ENCODE data around the gene XYLT1.
"Not testable (repeated sequence)": the region's sequence is repeated elsewhere in the genome, so short reads cannot be mapped to it uniquely, and the experiment has no call there.

Gene XYLT1

GRCh38 chr16:17354685-17355084, 116.1 kb downstream of the XYLT1 start:
- DNase-seq (ENCODE audit: low spot score): no peak

DNA sequence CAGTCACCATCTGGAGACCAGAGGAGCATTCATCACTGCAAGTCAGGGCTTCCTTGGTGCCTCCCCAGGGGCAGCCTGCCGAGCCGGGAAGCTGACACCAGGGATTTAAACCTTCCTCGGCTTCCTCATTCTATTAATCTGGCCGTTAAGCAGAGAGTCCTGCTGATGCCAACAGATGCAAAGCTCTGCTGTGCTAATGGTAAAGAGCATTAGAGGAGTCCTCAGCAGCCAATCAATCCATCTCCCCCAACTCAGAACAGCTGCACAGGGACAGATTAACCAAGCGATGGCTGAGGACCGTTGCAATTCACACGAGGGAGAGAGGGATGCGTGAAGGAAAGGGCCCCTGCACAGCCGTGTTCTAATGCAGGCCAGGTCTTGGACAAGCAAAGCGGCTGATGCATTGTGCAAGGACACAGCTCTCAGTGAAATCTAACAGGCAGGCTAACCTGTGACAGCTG, 116.6 kb downstream of the XYLT1 start:
- DNase-seq (ENCODE audit: low spot score): no peak

- no peak for DNase-seq (ENCODE audit: low spot score)
These were observed 117.2 kb downstream of the XYLT1 start for GRCh38 chr16:17353561-17353960.

GRCh38 chr16:17351441-17352035, 119.2 kb downstream of the XYLT1 start:
- DNase-seq (ENCODE audit: low spot score): no peak

- DNase-seq (ENCODE audit: low spot score): no peak
These were observed 120.6 kb downstream of the XYLT1 start for GRCh38 chr16:17350207-17350606.

DNA sequence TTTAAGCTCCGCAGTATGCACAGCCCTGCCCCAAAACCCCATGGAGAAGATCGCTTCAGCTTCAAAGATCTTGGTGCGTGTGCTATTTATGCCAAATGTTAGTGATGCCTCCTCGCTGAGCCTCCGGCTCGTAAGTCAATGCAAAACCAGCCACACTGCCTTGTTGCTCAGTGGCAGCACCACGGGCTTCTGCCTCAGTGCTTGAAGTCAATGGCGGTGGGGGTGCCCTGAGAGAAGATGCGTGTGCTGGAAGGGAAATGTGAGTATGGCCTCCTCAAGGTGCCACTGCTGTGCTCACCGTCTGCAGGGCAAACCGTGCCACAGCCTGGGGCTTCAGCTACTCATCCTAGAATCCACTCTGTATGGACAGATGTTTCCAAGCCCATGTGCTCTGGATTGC, 121.9 kb downstream of the XYLT1 start:
- no peak for DNase-seq (ENCODE audit: low spot score)

DNA sequence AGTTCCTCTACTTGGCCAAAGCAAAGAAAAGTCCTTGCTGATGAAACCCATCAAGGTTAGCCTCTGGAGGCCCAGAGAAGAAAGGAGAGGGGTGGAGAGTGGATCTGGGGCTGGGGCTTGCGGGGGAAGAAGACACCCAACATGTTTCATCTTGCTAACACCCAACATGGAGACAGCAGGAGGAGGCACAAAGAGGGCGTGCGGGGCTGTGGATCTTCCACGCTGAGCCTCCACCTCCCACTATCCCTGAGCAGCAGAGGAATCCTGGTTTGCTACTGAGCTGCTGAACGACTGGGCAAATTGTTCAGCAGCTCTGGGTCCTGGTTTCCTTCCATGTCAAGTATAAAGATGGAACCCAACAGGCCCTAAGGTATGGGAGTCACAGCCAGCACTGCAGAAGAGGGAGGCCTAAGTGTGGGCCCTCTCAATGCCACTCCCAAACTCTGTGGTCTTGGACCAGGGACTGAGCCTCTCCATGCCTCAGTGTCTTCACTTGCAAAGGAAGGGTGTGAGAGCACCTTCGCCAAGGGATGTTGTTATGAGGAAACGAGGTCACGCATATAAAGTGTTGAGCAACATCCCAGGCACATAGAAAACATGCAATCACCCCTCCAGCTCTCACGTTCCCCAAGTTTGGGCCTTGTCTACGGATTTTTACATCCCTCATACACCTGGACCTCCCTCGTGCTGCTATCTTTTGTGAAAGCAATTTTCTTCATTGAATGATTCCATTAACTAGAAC, 122.5 kb downstream of the XYLT1 start:
- no peak for DNase-seq (ENCODE audit: low spot score)

DNA sequence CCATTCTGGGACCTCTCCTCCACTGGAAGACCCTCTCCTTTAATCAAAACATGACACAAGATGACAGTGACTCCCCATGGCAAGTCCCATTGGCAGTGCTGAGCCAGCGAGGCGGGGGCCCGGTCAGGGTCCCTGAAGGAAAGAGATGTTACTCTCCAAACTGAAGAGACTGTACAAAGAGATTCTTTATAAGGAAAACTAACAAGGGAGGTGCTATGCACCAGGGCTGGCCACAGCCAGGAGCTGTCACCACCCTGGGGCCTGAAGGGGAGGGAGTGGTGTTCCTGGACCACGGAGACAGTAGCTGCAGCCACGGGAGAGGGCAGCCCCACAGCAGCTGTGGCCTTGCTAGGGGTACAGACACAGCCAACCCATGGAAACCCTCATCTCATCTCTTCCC, 123.1 kb downstream of the XYLT1 start:
- DNase-seq (ENCODE audit: low spot score): no peak

DNA sequence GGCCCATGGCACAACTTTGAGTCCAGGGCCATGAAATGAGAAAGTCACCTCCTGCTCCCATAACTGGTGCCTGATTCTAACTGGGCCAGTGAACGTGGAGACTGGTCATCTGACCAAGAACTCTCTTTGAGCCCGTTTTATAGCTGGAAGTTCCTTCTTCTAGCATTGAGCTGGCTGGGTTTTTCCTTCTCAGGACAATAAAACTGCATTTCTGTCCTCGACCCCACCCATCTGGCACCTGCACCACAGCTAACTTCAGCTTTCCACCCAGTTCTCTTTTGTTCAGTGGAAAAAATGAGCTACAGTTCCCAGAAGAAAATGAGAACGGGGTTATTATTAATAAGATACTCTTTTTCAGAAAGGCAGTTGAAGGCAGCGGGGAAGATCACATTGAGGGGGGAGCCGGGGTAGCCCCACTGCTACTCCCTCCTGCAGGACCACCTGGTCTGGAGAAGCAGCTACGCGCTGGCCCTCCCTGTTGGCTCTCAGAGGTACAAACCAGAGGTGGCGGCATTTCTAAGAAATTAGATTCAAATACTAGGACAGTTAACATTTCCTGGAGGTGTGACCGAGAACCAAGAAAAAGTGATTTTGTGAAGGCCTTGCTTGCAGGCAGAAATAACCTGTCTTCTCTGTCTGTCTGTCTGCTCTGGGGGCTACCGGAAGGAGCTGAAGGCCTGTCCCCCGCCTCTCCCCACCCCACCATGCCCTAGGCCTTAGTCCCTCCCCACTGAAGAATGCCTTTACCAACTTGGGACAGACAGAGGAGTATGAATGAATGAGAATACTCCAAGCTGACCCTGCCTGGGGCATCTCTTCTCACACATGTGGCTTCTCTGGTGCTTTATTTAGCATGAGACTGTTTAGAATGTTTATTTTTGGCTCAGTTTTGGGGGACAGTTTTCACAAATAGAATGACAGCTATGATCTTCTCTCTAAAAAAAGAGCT, 123.9 kb downstream of the XYLT1 start:
- no peak for DNase-seq (ENCODE audit: low spot score)

- no peak for DNase-seq (ENCODE audit: low spot score)
These were observed 125.7 kb downstream of the XYLT1 start for GRCh38 chr16:17345043-17345442.

- no peak for DNase-seq (ENCODE audit: low spot score)
These were observed 127.0 kb downstream of the XYLT1 start for GRCh38 chr16:17343728-17344127.

- no peak for DNase-seq (ENCODE audit: low spot score)
These were observed 127.7 kb downstream of the XYLT1 start for GRCh38 chr16:17343028-17343427.

DNA sequence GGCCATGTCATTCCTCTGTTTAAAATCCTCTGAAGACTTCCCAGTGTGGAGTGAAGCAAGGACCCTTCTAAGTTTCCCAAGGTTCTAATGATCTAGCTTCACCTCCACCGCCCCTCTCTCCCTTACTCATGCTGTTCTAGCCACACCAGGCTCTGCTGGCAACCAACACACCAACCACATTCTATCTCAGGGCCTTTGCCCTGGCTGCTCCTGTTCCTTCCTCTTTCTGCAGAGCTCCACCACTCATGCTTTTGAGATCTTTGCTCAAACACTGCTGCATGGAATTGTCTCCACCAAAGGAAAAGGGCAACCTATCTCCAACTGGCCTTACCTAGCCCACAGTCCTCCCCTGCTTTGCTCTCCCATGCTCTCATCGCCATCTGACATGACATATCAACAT, 128.7 kb downstream of the XYLT1 start:
- no peak for DNase-seq (ENCODE audit: low spot score)

GRCh38 chr16:17340804-17341203, 130.0 kb downstream of the XYLT1 start:
- DNase-seq (ENCODE audit: low spot score): no peak

- no peak for DNase-seq (ENCODE audit: low spot score)
These were observed 130.8 kb downstream of the XYLT1 start for GRCh38 chr16:17339764-17340541.

DNA sequence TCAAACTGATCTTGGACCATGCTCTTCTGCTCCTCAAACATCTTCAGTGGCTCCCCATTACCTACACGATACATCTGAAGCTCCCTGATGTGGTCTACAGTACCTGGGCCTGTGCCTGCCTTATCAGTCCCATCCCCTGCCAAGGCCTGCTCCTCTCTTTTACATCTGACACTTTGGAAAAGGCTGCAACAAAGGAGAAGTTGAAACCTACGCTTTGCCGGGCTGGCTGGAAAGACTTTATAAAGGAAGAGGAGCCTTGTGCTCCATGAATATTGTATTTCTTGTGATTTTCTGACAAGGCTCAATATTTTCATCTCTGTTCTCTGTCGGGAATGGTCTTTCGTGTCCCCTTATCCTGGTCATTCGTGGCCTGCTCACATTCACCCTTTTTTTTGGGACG, 132.5 kb downstream of the XYLT1 start:
- DNase-seq (ENCODE audit: low spot score): no peak

- DNase-seq (ENCODE audit: low spot score): no peak
These were observed 134.2 kb downstream of the XYLT1 start for GRCh38 chr16:17336530-17336900.

- DNase-seq (ENCODE audit: low spot score): no peak
These were observed 134.8 kb downstream of the XYLT1 start for GRCh38 chr16:17335826-17336529.

DNA sequence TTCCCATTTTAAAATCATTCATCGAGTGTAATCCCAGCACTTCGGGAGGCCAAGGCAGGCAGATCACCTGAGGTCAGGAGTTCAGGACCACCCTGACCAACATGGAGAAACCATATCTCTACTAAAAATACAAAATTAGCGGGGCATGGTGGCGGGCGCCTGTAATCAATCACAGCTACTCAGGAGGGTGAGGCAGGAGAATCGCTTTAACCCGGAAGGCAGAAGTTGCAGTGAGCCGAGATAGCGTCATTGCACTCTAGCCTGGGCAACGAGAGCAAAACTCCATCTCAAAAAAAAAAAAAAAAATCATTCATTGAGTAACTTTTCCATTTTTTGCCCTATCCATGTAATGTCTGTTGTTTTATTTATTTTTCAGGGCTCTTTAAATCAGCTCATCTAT, 135.4 kb downstream of the XYLT1 start:
- DNase-seq (ENCODE audit: low spot score): not testable (repeated sequence)

DNA sequence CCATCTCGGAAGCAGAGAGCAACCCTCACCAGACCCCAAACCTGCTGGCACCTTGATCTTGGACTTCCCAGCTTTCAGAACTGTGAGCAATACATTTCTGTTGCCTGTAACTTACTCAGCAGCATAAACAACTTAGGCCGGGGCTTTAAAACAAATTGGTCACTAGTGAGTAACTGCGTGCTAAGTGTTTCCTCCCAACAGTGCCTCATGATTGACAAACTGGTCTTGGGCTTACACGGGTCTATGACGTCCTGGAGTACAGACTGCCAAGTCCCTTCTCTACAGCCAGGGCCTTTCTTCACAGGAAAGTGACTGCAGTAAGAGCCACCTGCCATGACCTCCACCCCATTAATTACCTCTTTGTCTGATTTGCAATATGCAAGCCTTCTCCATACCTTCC, 136.7 kb downstream of the XYLT1 start:
- no peak for DNase-seq (ENCODE audit: low spot score)

GRCh38 chr16:17333229-17333628, 137.5 kb downstream of the XYLT1 start:
- no peak for DNase-seq (ENCODE audit: low spot score)

Measured in hematopoietic multipotent progenitor cell treated with erythropoietin and hydrocortisone succinate and interleukin-3 and kit ligand, for 17 days (in vitro differentiated cells).